ENCODE data around the gene CDC45. TPM values are rescaled to one million over a fixed set of nuclear protein-coding genes. Genes with fewer than 3 reads are reported as not detected.

The CDC45 gene
- total RNA-seq, 4 donors from 2014 or later = 0.34 TPM; not detected in 3

- no peak for TF ChIP-seq CTCF (IDR thresholded peaks at IDR 0.05; ENCODE audit: low read depth)
Measured at GRCh38 chr22:19434401-19434800, 45.3 kb upstream of the CDC45 start.

GRCh38 chr22:19434829-19435580, 44.7 kb upstream of the CDC45 start:
- TF ChIP-seq CTCF (IDR thresholded peaks at IDR 0.05; ENCODE audit: low read depth) = no peak

- no peak for TF ChIP-seq CTCF (IDR thresholded peaks at IDR 0.05; ENCODE audit: low read depth)
Measured at GRCh38 chr22:19438298-19438697, 41.4 kb upstream of the CDC45 start.

GRCh38 chr22:19440411-19441195, 39.1 kb upstream of the CDC45 start:
- TF ChIP-seq CTCF (IDR thresholded peaks at IDR 0.05; ENCODE audit: low read depth) = no peak

- TF ChIP-seq CTCF (IDR thresholded peaks at IDR 0.05; ENCODE audit: low read depth) = no peak
Measured at GRCh38 chr22:19442166-19442565, 37.6 kb upstream of the CDC45 start.

GRCh38 chr22:19443544-19444211, 36.0 kb upstream of the CDC45 start:
- no peak for TF ChIP-seq CTCF (IDR thresholded peaks at IDR 0.05; ENCODE audit: low read depth)
